Endothelial cell of umbilical vein (primary cell): ENCODE results near the gene PANX1. TPM values are rescaled to one million over a fixed set of nuclear protein-coding genes. Genes with fewer than 3 reads are reported as not detected.

Experiments used
- BruUV-seq: library from RNA; stranded (reverse); fragments of 400-500 nt; replicated peaks from 2 replicates; lab custom pipeline; 2021; lab: Mats Ljungman, UMichigan
- CTCF ChIA-PET: fragments of 300-600, 350-600 bp; sonication (Branson Sonifier 250); formaldehyde crosslinking; loops from one replicate; lab custom pipeline; 2021; ENCODE audit warnings: antibody characterized with exemption, inconsistent platforms; lab: Charles Lee
- POLR2A ChIA-PET: fragments of 300-600, 350-600 bp; sonication (Branson Sonifier 250); formaldehyde crosslinking; loops from one replicate; lab custom pipeline; 2021; ENCODE audit warnings: antibody characterized with exemption, inconsistent platforms; lab: Charles Lee
- DNase-seq: peaks from one replicate; pipeline ENCODE4 v3.0.0-alpha.2; 2011; ENCODE audit warnings: low read depth, low spot score
- FAIRE-seq: peaks from 2 replicates; lab custom pipeline; 2011; peaks lifted over from hg19 to GRCh38; lab: Jason Lieb, UNC
- H2AFZ ChIP-seq: 2 replicates; pipeline ENCODE4 v1.6.0; 2012; ENCODE audit warnings: low read depth, low read length, control low read depth, inconsistent platforms
- H3K27ac ChIP-seq: 2 replicates; pipeline ENCODE4 v1.5.1; 2011; ENCODE audit warnings: low read depth, mild to moderate bottlenecking, control low read depth, low read length, moderate library complexity; ENCODE audit not compliant: insufficient read depth
- H3K27me3 ChIP-seq, 2 experiments: 2 replicates each; pipeline versions ENCODE4 v1.6.0 to v1.6.1; 2011; ENCODE audit warnings: low read length in 2 of 2, mixed read lengths in 1 of 2; ENCODE audit not compliant: control insufficient read depth in 2 of 2, insufficient read depth in 2 of 2
- H3K36me3 ChIP-seq, 2 experiments: 2 replicates in 1 of 2; 3 replicates in 1 of 2; pipeline ENCODE4 v1.5.1; 2011; ENCODE audit warnings: low read length in 2 of 2, mild to moderate bottlenecking in 1 of 2, moderate library complexity in 1 of 2; ENCODE audit not compliant: control insufficient read depth in 2 of 2, insufficient read depth in 2 of 2; ENCODE audit errors: extremely low read depth in 1 of 2
- H3K4me1 ChIP-seq: 3 replicates; pipeline ENCODE4 v1.5.1; 2011; ENCODE audit warnings: mild to moderate bottlenecking, low read length; ENCODE audit not compliant: control insufficient read depth, insufficient read depth; ENCODE audit errors: extremely low read depth
- H3K4me2 ChIP-seq: 2 replicates; pipeline ENCODE4 v1.6.1; 2011; ENCODE audit warnings: low read length, control low read depth, mixed read lengths; ENCODE audit not compliant: insufficient read depth
- H3K4me3 ChIP-seq, 3 experiments: fragments of 200-600 bp in 1 of 3; sonication (generic), shearing (Covaris generic) in 1 of 3; replicated peaks in 1 of 3; 2 replicates each; pipeline ENCODE4 v1.5.1; 2011 to 2016; ENCODE audit warnings: control low read depth in 3 of 3, low read length in 3 of 3, mild to moderate bottlenecking in 2 of 3, inconsistent platforms in 1 of 3, low read depth in 1 of 3, moderate library complexity in 1 of 3; ENCODE audit not compliant: insufficient read depth in 1 of 3
- H3K79me2 ChIP-seq: 2 replicates; pipeline ENCODE4 v1.6.0; 2012; ENCODE audit warnings: low read length, inconsistent platforms; ENCODE audit not compliant: control insufficient read depth, insufficient read depth
- H3K9ac ChIP-seq: replicated peaks from 2 replicates; pipeline ENCODE3; 2011; ENCODE audit warnings: low read length, control low read depth; ENCODE audit not compliant: insufficient read depth; ENCODE audit errors: extremely low read depth
- H3K9me1 ChIP-seq: replicated peaks from 3 replicates; pipeline ENCODE4 v1.6.0; 2011; ENCODE audit warnings: mild to moderate bottlenecking, low read length; ENCODE audit not compliant: control insufficient read depth, insufficient read depth; ENCODE audit errors: extremely low read depth
- H3K9me3 ChIP-seq: replicated peaks from 2 replicates; pipeline ENCODE4 v1.5.1; 2012; ENCODE audit warnings: low read length, inconsistent platforms; ENCODE audit not compliant: control insufficient read depth, insufficient read depth
- H4K20me1 ChIP-seq: replicated peaks from 2 replicates; pipeline ENCODE3; 2011; ENCODE audit warnings: mild to moderate bottlenecking, low read length; ENCODE audit not compliant: control insufficient read depth, insufficient read depth; ENCODE audit errors: extremely low read depth
- CTCF ChIP-seq, 2 donors: IDR thresholded peaks; 1 replicate in 1 of 2; 2 replicates in 1 of 2; pipeline ENCODE4 v1.5.1; 2011; ENCODE audit warnings: low read length in 2 of 2, mild to moderate bottlenecking in 2 of 2, moderate library complexity in 2 of 2, control low read depth in 1 of 2, inconsistent platforms in 1 of 2, low read depth in 1 of 2; ENCODE audit not compliant: insufficient read depth in 1 of 2; ENCODE audit errors: extremely low read depth in 1 of 2
- EZH2 ChIP-seq: IDR thresholded peaks from 2 replicates; pipeline ENCODE4 v1.6.1; 2012; ENCODE audit warnings: borderline replicate concordance, low read depth, mild to moderate bottlenecking, moderate library complexity, low read length, inconsistent platforms; ENCODE audit not compliant: severe bottlenecking
- FOS ChIP-seq: IDR thresholded peaks from 2 replicates; pipeline ENCODE4 v1.6.1; 2011; ENCODE audit warnings: mild to moderate bottlenecking, low read length, moderate library complexity, borderline replicate concordance; ENCODE audit not compliant: insufficient read depth
- GATA2 ChIP-seq: IDR thresholded peaks from 2 replicates; pipeline ENCODE4 v1.7.0; 2011; ENCODE audit warnings: low read depth, mild to moderate bottlenecking, moderate library complexity, mixed read lengths, low read length; ENCODE audit not compliant: insufficient read length, insufficient read depth
- JUN ChIP-seq: IDR thresholded peaks from 2 replicates; pipeline ENCODE4 v1.6.1; 2011; ENCODE audit warnings: borderline replicate concordance, low read depth; ENCODE audit not compliant: insufficient read length, insufficient read depth
- MAX ChIP-seq: IDR thresholded peaks from 2 replicates; pipeline ENCODE4 v1.6.1; 2011; ENCODE audit not compliant: insufficient read depth, insufficient read length
- MYC ChIP-seq: IDR thresholded peaks from one replicate; pipeline ENCODE4 v1.6.1; 2011; ENCODE audit warnings: mild to moderate bottlenecking, low read depth, low read length
- POLR2A ChIP-seq: IDR thresholded peaks from 2 replicates; pipeline ENCODE4 v1.6.1; 2012; ENCODE audit warnings: low read depth, mild to moderate bottlenecking, control low read depth, low read length
- POLR2AphosphoS5 ChIP-seq: IDR thresholded peaks from 2 replicates; pipeline ENCODE4 v1.6.1; 2012; ENCODE audit warnings: low read depth, mild to moderate bottlenecking, control low read depth, low read length, moderate library complexity; ENCODE audit not compliant: insufficient read depth
- dilution Hi-C: fragments of 300-500 bp; cut with MboI; formaldehyde crosslinking; loops from one replicate; pipeline ENCODE4 v1.15.0; 2019; ENCODE audit warnings: low sequenced_read_pairs; ENCODE audit not compliant: extremely low pct_ligation_motif_present
- intact Hi-C: fragments of 100-400 bp; cut with micrococcal nuclease; formaldehyde crosslinking; loops from one replicate; pipeline ENCODE4 v1.10.0; 2022
- polyA plus RNA-seq, 4 experiments: library from polyadenylated mRNA; depleted of rRNA in 3 of 4; stranded (reverse) in 3 of 4; unstranded in 1 of 4; fragments of >200 nt; gene quantifications; 2 replicates each; pipeline versions ENCODE4 v1.2.1 to v1.2.3, GENCODE V29; 2011 to 2012; ENCODE audit warnings: missing spikeins in 1 of 4
- total RNA-seq: library from RNA; stranded (reverse); gene quantifications from 2 replicates; pipeline ENCODE4 v1.2.3, GENCODE V29; 2021

The PANX1 gene
- total and polyA plus RNA-seq, 2 donors (not counting 3 experiments of a cell fraction or from before 2014, with no cell fraction given) = 9.5 to 20.9 TPM

GRCh38 chr11:94196363-94196762 is 67.7 kb downstream of the PANX1 start:
- TF ChIP-seq POLR2A (no peak), FOS (no peak), CTCF (IDR thresholded peaks at IDR 0.05; ENCODE audit: extremely low read depth in 1 of 2, insufficient read depth in 1 of 2, low read depth in 1 of 2, low read length in 2 of 2) (no peak), POLR2AphosphoS5 (no peak), GATA2 (no peak), MAX (no peak), EZH2 (no peak), JUN (no peak), MYC (no peak)
- Histone ChIP-seq H3K9me1 (no peaks in the 10 kb centered on the region), H3K4me3 (no peak overlapping the region), H3K9ac (no peak overlapping the region), H3K4me1 (no peaks in the 10 kb centered on the region), H3K4me2 (no peak overlapping the region), H2AFZ (no peak overlapping the region), H3K27ac (no peak overlapping the region), H3K27me3 (no peaks in the 10 kb centered on the region), H3K9me3 (no peaks in the 10 kb centered on the region), H3K79me2 (no peaks in the 10 kb centered on the region), H3K36me3 (no peaks in the 10 kb centered on the region), H4K20me1 (no peaks in the 10 kb centered on the region)
- intact Hi-C loops (no loop called here), dilution Hi-C loops (no loop called here)
- BruUV-seq = no TSS peak
- no peak for DNase-seq
- no peak for FAIRE-seq
- ChIA-PET CTCF (no interaction called here), POLR2A (no interaction called here)
